ENCODE measurements around the gene RBBP5. TPM values are rescaled to one million over a fixed set of nuclear protein-coding genes. Genes with fewer than 3 reads are reported as not detected.

The RBBP5 gene
- total RNA-seq, 1 experiment from 2014 or later, result 24.5 TPM

DNA sequence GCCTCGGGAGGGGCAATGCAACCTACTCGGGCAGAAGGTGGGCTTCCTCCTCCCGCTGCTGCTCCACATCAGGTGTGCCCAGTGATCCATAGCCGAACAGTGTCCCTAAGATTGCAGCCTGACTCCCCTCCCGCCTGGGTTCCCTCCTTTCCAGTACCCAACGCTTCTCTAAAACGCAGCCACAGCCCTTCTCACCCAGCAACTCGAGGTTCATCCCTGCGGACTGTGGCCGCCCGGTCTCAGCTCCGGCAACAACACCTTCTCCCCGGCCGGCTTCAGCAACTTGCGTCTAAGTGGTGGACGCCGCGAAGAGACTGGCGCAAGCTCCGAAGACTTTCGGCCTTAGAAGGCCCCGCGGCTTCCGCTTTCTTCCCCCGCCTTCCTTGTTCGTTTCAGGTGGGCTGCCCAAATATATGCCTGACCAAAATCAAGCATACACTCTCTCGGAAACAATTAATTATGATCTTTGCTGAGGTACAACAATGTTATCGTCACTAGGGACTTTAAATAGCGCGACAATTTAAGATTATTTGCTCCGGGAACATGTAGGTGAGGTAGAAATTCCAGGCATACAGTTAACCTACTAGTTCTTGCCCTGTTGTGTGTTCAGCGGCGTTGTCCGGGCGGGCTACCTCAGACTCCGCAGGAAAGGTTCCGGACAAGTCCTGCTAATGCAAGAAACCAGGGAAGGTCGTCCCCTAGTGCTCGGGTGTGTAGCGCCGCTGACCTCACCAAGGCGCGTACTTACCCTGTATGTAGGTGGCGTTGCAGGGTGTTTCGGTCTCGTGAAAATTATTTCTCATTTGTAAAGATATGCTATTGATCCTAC, at the start of gene RBBP5 (continued):
- TF ChIP-seq JUND (IDR thresholded peaks at IDR 0.05) (peak; percentile 47), CBX3 (IDR thresholded peaks at IDR 0.05; ENCODE audit: low read depth) (peak; percentile 99), SP1 (IDR thresholded peaks at IDR 0.05; ENCODE audit: low read depth) (peak; percentile 96), POLR2A (IDR thresholded peaks at IDR 0.05; ENCODE audit: borderline replicate concordance, extremely low read depth, insufficient read depth, insufficient read length) (peak; percentile 84), CTCF (IDR thresholded peaks at IDR 0.05 in 2 of 3, conservative IDR thresholded peaks at IDR 0.05 in 1 of 3; ENCODE audit: borderline replicate concordance in 1 of 3, insufficient read depth in 1 of 3, low read depth in 2 of 3, low read length in 2 of 3) (peak; percentile 72 to 96 (median 72)), YY1 (IDR thresholded peaks at IDR 0.05; ENCODE audit: extremely low read depth, insufficient replicate concordance, low read depth, low read length) (peak; percentile 88)

GRCh38 chr1:205171369-205171768, 49.6 kb upstream of the RBBP5 start:
- Histone ChIP-seq H2AFZ (ENCODE audit: low read depth, low read length, poor library complexity, severe bottlenecking) (no peak overlapping the region), H3K27me3 (ENCODE audit: insufficient read depth, low read length) (no peaks in the 10 kb centered on the region), H3K4me1 (ENCODE audit: control insufficient read depth in 1 of 2, insufficient read depth in 2 of 2, low read length in 2 of 2) (peaks cover 15 to 28% of the 10 kb centered on the region in 2 experiments), H3K9ac (ENCODE audit: low read length) (no peak overlapping the region), H4K20me1 (ENCODE audit: insufficient read depth) (no peaks in the 10 kb centered on the region), H3K79me2 (ENCODE audit: insufficient read depth, low read length) (no peaks in the 10 kb centered on the region), H3K4me3 (replicated peaks in 1 of 2; ENCODE audit: low read depth in 1 of 2, low read length in 2 of 2) (no peak overlapping the region), H3K36me3 (ENCODE audit: control insufficient read depth in 1 of 2, insufficient read depth in 2 of 2, low read length in 2 of 2) (no peaks in the 10 kb centered on the region), H3K9me3 (ENCODE audit: control insufficient read depth in 1 of 2, insufficient read depth in 1 of 2, low read depth in 1 of 2, low read length in 2 of 2) (no peaks in the 10 kb centered on the region), H3K4me2 (ENCODE audit: low read length) (no peak overlapping the region), H3K9me2 (ENCODE audit: insufficient read depth) (no peaks in the 10 kb centered on the region), H3K27ac (ENCODE audit: low read depth, low read length) (no peak overlapping the region)
- no peak for TF ChIP-seq POLR2A (IDR thresholded peaks at IDR 0.05; ENCODE audit: borderline replicate concordance, extremely low read depth, insufficient read depth, insufficient read length)
- no peak for TF ChIP-seq MAX (IDR thresholded peaks at IDR 0.05)
- TF ChIP-seq SP1 (IDR thresholded peaks at IDR 0.05; ENCODE audit: low read depth), result no peak
- TF ChIP-seq EZH2phosphoT487 (IDR thresholded peaks at IDR 0.05; ENCODE audit: borderline replicate concordance), result no peak
- TF ChIP-seq, protein P1, sequence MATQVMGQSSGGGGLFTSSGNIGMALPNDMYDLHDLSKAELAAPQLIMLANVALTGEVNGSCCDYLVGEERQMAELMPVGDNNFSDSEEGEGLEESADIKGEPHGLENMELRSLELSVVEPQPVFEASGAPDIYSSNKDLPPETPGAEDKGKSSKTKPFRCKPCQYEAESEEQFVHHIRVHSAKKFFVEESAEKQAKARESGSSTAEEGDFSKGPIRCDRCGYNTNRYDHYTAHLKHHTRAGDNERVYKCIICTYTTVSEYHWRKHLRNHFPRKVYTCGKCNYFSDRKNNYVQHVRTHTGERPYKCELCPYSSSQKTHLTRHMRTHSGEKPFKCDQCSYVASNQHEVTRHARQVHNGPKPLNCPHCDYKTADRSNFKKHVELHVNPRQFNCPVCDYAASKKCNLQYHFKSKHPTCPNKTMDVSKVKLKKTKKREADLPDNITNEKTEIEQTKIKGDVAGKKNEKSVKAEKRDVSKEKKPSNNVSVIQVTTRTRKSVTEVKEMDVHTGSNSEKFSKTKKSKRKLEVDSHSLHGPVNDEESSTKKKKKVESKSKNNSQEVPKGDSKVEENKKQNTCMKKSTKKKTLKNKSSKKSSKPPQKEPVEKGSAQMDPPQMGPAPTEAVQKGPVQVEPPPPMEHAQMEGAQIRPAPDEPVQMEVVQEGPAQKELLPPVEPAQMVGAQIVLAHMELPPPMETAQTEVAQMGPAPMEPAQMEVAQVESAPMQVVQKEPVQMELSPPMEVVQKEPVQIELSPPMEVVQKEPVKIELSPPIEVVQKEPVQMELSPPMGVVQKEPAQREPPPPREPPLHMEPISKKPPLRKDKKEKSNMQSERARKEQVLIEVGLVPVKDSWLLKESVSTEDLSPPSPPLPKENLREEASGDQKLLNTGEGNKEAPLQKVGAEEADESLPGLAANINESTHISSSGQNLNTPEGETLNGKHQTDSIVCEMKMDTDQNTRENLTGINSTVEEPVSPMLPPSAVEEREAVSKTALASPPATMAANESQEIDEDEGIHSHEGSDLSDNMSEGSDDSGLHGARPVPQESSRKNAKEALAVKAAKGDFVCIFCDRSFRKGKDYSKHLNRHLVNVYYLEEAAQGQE (IDR thresholded peaks at IDR 0.05; ENCODE audit: low read depth), result no peak
- TF ChIP-seq FOSL1 (IDR thresholded peaks at IDR 0.05; ENCODE audit: low read depth), result no peak
- no peak for TF ChIP-seq CBX3 (IDR thresholded peaks at IDR 0.05; ENCODE audit: low read depth)
- no peak for TF ChIP-seq POLR2AphosphoS5 (IDR thresholded peaks at IDR 0.05; ENCODE audit: low read depth, low read length)
- no peak for TF ChIP-seq ELF1 (IDR thresholded peaks at IDR 0.05; ENCODE audit: borderline replicate concordance, low read depth)
- TF ChIP-seq, protein P2, sequence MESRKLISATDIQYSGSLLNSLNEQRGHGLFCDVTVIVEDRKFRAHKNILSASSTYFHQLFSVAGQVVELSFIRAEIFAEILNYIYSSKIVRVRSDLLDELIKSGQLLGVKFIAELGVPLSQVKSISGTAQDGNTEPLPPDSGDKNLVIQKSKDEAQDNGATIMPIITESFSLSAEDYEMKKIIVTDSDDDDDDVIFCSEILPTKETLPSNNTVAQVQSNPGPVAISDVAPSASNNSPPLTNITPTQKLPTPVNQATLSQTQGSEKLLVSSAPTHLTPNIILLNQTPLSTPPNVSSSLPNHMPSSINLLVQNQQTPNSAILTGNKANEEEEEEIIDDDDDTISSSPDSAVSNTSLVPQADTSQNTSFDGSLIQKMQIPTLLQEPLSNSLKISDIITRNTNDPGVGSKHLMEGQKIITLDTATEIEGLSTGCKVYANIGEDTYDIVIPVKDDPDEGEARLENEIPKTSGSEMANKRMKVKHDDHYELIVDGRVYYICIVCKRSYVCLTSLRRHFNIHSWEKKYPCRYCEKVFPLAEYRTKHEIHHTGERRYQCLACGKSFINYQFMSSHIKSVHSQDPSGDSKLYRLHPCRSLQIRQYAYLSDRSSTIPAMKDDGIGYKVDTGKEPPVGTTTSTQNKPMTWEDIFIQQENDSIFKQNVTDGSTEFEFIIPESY (IDR thresholded peaks at IDR 0.05; ENCODE audit: extremely low read depth, insufficient replicate concordance, low read length), result no peak
- TF ChIP-seq RAD21 (IDR thresholded peaks at IDR 0.05; ENCODE audit: low read depth), result no peak
- no peak for TF ChIP-seq EGR1 (IDR thresholded peaks at IDR 0.05; ENCODE audit: low read depth)
- TF ChIP-seq SIN3A (IDR thresholded peaks at IDR 0.05; ENCODE audit: low read depth), result no peak
- ATAC-seq (no peak), DNase-seq (ENCODE audit: low read depth, low spot score) (no peak)
- intact Hi-C loops (cut with micrococcal nuclease), result no loop called here
- RAD21 ChIA-PET (ENCODE audit: low non-redundant PET in 1 of 2, low total read pairs in 2 of 2, uncharacterized antibody in 2 of 2, unreplicated experiment in 2 of 2), result no interaction called here
- CTCF ChIA-PET, result no interaction called here
- BruUV-seq (replicated peaks), result no TSS peak
- POLR2A ChIA-PET, result no interaction called here

Measured in HCT116 (cell line).